ENCODE measurements around the gene MRM2. TPM values are rescaled to one million over a fixed set of nuclear protein-coding genes. Genes with fewer than 3 reads are reported as not detected.

The MRM2 gene
- polyA plus RNA-seq, 1 donor from 2014 or later, result 21.4 TPM

DNA sequence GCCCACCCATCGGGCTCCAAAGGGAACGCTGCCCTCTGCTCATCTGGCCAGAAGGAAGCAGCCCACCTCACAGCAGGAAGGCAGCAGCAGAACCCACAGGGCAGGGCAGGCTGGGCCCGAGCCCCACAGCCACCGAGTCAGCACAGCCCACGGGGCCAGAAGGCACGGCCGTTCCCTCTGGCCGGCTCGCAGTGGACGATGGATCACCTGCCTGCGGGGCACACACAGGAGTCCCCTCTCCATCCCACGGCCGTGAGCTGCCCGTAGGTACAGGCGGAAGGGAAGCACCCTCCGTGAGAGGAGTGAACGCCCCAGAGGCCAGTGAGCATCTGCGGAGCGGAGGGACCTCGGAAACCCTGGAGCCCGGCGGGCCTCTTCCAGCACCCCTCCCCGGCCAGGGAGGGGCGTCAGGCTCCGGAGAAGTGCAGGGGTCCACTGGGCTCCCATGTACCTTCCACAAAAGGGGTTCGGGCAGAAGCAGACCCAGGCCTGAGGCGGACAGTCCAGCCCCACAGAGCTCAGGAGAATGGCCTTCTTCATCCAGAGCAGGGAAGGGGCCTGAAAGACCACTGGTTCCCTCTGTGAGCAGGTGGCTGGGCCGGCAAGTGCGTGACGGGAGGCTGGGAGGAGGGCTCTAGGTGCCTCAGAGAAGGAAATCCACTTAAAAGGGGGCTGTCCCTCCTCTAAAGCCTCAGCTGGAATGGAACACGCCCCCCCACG is 11.7 kb upstream of the MRM2 start:
- Histone ChIP-seq H3K27ac (ENCODE audit: low read length) (no peak overlapping the region), H3F3A (ENCODE audit: insufficient read depth, low read length, poor library complexity, severe bottlenecking) (no peaks in the 10 kb centered on the region), H3K9ac (ENCODE audit: low read length) (no peak overlapping the region), H3K27me3 (ENCODE audit: insufficient read depth, low read depth, low read length) (no peaks in the 10 kb centered on the region), H2AFZ (ENCODE audit: low read depth, low read length) (no peak overlapping the region), H4K20me1 (ENCODE audit: insufficient read depth) (no peaks in the 10 kb centered on the region), H3K4me3 (ENCODE audit: low read length) (no peak overlapping the region), H3K9me3 (ENCODE audit: low read length) (no peaks in the 10 kb centered on the region), H3K9me2 (ENCODE audit: insufficient read depth, low read length) (no peaks in the 10 kb centered on the region), H3K36me3 (ENCODE audit: insufficient read depth, low read length) (no peaks in the 10 kb centered on the region), H3K4me2 (ENCODE audit: low read length) (no peak overlapping the region), H3K79me2 (replicated peaks; ENCODE audit: insufficient read depth, low read length) (no peaks in the 10 kb centered on the region)
- TF ChIP-seq, protein P1, sequence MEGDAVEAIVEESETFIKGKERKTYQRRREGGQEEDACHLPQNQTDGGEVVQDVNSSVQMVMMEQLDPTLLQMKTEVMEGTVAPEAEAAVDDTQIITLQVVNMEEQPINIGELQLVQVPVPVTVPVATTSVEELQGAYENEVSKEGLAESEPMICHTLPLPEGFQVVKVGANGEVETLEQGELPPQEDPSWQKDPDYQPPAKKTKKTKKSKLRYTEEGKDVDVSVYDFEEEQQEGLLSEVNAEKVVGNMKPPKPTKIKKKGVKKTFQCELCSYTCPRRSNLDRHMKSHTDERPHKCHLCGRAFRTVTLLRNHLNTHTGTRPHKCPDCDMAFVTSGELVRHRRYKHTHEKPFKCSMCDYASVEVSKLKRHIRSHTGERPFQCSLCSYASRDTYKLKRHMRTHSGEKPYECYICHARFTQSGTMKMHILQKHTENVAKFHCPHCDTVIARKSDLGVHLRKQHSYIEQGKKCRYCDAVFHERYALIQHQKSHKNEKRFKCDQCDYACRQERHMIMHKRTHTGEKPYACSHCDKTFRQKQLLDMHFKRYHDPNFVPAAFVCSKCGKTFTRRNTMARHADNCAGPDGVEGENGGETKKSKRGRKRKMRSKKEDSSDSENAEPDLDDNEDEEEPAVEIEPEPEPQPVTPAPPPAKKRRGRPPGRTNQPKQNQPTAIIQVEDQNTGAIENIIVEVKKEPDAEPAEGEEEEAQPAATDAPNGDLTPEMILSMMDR (IDR thresholded peaks at IDR 0.05; ENCODE audit: poor library complexity, severe bottlenecking), result no peak
- TF ChIP-seq, protein P2, sequence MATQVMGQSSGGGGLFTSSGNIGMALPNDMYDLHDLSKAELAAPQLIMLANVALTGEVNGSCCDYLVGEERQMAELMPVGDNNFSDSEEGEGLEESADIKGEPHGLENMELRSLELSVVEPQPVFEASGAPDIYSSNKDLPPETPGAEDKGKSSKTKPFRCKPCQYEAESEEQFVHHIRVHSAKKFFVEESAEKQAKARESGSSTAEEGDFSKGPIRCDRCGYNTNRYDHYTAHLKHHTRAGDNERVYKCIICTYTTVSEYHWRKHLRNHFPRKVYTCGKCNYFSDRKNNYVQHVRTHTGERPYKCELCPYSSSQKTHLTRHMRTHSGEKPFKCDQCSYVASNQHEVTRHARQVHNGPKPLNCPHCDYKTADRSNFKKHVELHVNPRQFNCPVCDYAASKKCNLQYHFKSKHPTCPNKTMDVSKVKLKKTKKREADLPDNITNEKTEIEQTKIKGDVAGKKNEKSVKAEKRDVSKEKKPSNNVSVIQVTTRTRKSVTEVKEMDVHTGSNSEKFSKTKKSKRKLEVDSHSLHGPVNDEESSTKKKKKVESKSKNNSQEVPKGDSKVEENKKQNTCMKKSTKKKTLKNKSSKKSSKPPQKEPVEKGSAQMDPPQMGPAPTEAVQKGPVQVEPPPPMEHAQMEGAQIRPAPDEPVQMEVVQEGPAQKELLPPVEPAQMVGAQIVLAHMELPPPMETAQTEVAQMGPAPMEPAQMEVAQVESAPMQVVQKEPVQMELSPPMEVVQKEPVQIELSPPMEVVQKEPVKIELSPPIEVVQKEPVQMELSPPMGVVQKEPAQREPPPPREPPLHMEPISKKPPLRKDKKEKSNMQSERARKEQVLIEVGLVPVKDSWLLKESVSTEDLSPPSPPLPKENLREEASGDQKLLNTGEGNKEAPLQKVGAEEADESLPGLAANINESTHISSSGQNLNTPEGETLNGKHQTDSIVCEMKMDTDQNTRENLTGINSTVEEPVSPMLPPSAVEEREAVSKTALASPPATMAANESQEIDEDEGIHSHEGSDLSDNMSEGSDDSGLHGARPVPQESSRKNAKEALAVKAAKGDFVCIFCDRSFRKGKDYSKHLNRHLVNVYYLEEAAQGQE (IDR thresholded peaks at IDR 0.05; ENCODE audit: borderline replicate concordance), result no peak
- no peak for TF ChIP-seq SMC3 (conservative IDR thresholded peaks at IDR 0.05; ENCODE audit: poor library complexity)
- no peak for TF ChIP-seq POLR2AphosphoS5 (IDR thresholded peaks at IDR 0.05)
- TF ChIP-seq EP300 (conservative IDR thresholded peaks at IDR 0.05; ENCODE audit: poor library complexity, severe bottlenecking), result no peak
- TF ChIP-seq TAF1 (IDR thresholded peaks at IDR 0.05; ENCODE audit: low read depth), result no peak
- no peak for TF ChIP-seq RAD21 (conservative IDR thresholded peaks at IDR 0.05)
- TF ChIP-seq MXI1 (conservative IDR thresholded peaks at IDR 0.05; ENCODE audit: poor library complexity, severe bottlenecking), result no peak
- no peak for TF ChIP-seq EZH2 (IDR thresholded peaks at IDR 0.05; ENCODE audit: borderline replicate concordance, insufficient read depth, low read length, poor library complexity, severe bottlenecking)

DNA sequence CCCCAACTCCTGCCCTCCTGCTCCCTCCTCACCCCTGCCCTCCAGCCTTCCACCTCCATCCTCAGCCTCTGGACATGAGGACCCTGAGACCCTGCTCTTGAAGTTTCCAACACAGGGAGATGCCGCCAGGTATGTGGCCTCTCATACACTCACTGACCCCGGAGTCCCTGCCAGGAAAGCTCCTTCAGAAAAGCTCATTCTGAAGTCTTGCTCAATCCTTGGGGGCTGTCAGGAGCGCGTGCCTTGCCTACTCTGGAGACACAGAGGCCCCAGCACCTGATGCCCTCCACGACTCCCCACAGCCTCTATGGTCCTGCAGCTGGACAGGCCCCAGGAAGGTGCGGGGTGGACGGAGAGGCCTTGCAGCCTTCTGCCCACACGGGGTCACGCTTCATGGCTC is 11.0 kb upstream of the MRM2 start:
- no peak for TF ChIP-seq SMC3 (conservative IDR thresholded peaks at IDR 0.05; ENCODE audit: poor library complexity)
- TF ChIP-seq MXI1 (conservative IDR thresholded peaks at IDR 0.05; ENCODE audit: poor library complexity, severe bottlenecking), result no peak
- TF ChIP-seq, protein P2 (IDR thresholded peaks at IDR 0.05; ENCODE audit: borderline replicate concordance), result no peak
- no peak for TF ChIP-seq EP300 (conservative IDR thresholded peaks at IDR 0.05; ENCODE audit: poor library complexity, severe bottlenecking)
- TF ChIP-seq, protein P1 (IDR thresholded peaks at IDR 0.05; ENCODE audit: poor library complexity, severe bottlenecking), result no peak
- no peak for TF ChIP-seq TAF1 (IDR thresholded peaks at IDR 0.05; ENCODE audit: low read depth)
- TF ChIP-seq EZH2 (IDR thresholded peaks at IDR 0.05; ENCODE audit: borderline replicate concordance, insufficient read depth, low read length, poor library complexity, severe bottlenecking), result no peak
- H3K27ac ChIP-seq (ENCODE audit: low read length), result no peak overlapping the region
- no peak overlapping the region for H3K4me2 ChIP-seq (ENCODE audit: low read length)
- H3K9me3 ChIP-seq (ENCODE audit: low read length), result no peaks in the 10 kb centered on the region
- no peak overlapping the region for H3K9ac ChIP-seq (ENCODE audit: low read length)
- H3K36me3 ChIP-seq (ENCODE audit: insufficient read depth, low read length), result no peaks in the 10 kb centered on the region
- no peaks in the 10 kb centered on the region for H4K20me1 ChIP-seq (ENCODE audit: insufficient read depth)
- no peaks in the 10 kb centered on the region for H3K79me2 ChIP-seq (replicated peaks; ENCODE audit: insufficient read depth, low read length)
- H2AFZ ChIP-seq (ENCODE audit: low read depth, low read length), result no peak overlapping the region
- H3K4me3 ChIP-seq (ENCODE audit: low read length), result no peak overlapping the region
- no peaks in the 10 kb centered on the region for H3F3A ChIP-seq (ENCODE audit: insufficient read depth, low read length, poor library complexity, severe bottlenecking)
- H3K27me3 ChIP-seq (ENCODE audit: insufficient read depth, low read depth, low read length), result no peaks in the 10 kb centered on the region
- H3K9me2 ChIP-seq (ENCODE audit: insufficient read depth, low read length), result no peaks in the 10 kb centered on the region
